Measurements from ENCODE around the gene NUP98. TPM values are rescaled to one million over a fixed set of nuclear protein-coding genes. Genes with fewer than 3 reads are reported as not detected.

NUP98 gene
- total RNA-seq, 4 donors from 2014 or later = 65.2 to 128 (median 102) TPM

DNA sequence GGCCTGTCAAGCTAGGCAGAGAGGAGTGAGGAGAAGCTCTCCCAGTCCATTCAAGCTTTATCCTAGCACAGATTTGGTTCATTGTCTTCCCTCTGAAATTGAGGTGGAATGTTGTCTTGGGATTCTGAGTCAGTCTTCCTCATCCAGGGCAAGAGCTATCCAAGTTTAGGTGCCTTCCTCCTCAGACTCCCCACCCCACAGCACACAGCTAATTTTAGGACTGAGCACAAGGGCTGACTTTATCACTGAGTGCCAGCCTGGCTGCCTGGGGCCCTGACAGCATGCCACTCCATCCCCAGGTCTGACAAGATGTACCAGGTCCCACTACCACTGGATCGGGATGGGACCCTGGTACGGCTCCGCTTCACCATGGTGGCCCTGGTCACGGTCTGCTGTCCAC lies 13.6 kb upstream of the NUP98 start:
- Histone ChIP-seq H3K4me1 (peaks cover 4 to 16% of the 10 kb centered on the region in 2 donors), H3K36me3 (no peaks in the 10 kb centered on the region), H3K9me3 (no peaks in the 10 kb centered on the region), H3K27me3 (no peaks in the 10 kb centered on the region), H3K4me3 (no peak overlapping the region), H3K27ac (peak overlapping the region; percentile 50 to 74 (median 58))
- DNase-seq (peak in 1 of 2 donors; percentile 24), ATAC-seq (peak; percentile 22 to 74)
- in situ Hi-C loops (cut with MboI; ENCODE audit: low sequenced_read_pairs in 4 of 4) = no loop called here
- intact Hi-C loops (cut with DNase I; ENCODE audit: low total_unique reads) = no loop called here
- TF ChIP-seq POLR2A (IDR thresholded peaks at IDR 0.05) = no peak
- TF ChIP-seq, protein P1, sequence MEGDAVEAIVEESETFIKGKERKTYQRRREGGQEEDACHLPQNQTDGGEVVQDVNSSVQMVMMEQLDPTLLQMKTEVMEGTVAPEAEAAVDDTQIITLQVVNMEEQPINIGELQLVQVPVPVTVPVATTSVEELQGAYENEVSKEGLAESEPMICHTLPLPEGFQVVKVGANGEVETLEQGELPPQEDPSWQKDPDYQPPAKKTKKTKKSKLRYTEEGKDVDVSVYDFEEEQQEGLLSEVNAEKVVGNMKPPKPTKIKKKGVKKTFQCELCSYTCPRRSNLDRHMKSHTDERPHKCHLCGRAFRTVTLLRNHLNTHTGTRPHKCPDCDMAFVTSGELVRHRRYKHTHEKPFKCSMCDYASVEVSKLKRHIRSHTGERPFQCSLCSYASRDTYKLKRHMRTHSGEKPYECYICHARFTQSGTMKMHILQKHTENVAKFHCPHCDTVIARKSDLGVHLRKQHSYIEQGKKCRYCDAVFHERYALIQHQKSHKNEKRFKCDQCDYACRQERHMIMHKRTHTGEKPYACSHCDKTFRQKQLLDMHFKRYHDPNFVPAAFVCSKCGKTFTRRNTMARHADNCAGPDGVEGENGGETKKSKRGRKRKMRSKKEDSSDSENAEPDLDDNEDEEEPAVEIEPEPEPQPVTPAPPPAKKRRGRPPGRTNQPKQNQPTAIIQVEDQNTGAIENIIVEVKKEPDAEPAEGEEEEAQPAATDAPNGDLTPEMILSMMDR (IDR thresholded peaks at IDR 0.05 in 4 of 5, conservative IDR thresholded peaks at IDR 0.05 in 1 of 5) = no peak

DNA sequence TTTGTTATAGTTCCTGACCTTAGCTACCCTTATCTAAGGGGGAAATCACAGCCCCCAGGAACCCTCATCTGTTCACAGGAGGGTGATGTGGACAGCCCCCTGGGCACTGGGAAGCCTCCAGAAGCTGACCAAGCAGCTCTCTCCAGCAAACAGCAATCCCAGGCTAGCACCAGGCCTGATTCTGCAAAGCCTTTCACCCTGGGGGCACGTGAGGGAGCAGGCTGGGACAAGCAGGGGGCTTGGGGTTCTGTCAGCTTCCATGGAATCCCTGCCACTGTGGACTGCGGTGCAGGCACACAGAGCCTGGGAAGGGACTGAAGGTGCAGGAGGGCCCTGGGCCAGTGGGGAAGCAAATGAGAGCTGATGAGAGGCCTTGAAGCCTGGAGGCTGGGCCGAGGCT lies 13.1 kb upstream of the NUP98 start:
- DNase-seq = no peak
- Histone ChIP-seq H3K27ac (peak overlapping the region; percentile 50 to 74 (median 58)), H3K9me3 (no peaks in the 10 kb centered on the region), H3K36me3 (no peaks in the 10 kb centered on the region), H3K27me3 (no peaks in the 10 kb centered on the region), H3K4me1 (peaks cover 4 to 16% of the 10 kb centered on the region in 2 donors), H3K4me3 (no peak overlapping the region)
- intact Hi-C loops (cut with DNase I; ENCODE audit: low total_unique reads) (no loop called here), in situ Hi-C loops (cut with MboI; ENCODE audit: low sequenced_read_pairs in 4 of 4) (no loop called here)
- ATAC-seq = no peak
- TF ChIP-seq POLR2A (IDR thresholded peaks at IDR 0.05) = no peak
- TF ChIP-seq, protein P1 (IDR thresholded peaks at IDR 0.05 in 4 of 5, conservative IDR thresholded peaks at IDR 0.05 in 1 of 5) = no peak

DNA sequence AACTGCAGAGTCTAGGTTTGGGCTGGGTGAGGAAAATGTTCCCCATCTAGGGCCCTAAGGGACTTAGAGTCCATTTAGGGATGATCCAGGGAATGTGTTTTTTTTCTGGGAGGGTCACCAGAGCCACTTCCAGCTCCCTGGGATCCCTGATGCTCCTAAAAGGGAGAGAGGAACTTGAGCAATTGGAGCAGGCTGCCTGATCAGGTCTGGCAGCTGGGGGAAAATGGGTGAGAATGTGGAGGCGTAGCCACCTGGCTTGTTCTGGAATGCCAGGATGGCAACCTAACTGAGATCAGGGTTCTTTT lies 12.2 kb upstream of the NUP98 start:
- no peaks in the 10 kb centered on the region for H3K9me3 ChIP-seq
- H3K4me3 ChIP-seq = no peak overlapping the region
- no peaks in the 10 kb centered on the region for H3K27me3 ChIP-seq
- DNase-seq (no peak), ATAC-seq (no peak)
- peaks cover 4 to 16% of the 10 kb centered on the region in 2 donors for H3K4me1 ChIP-seq
- H3K27ac ChIP-seq = peak overlapping the region in 2 of 4 donors; percentile 18 to 74
- in situ Hi-C loops (cut with MboI; ENCODE audit: low sequenced_read_pairs in 4 of 4) = no loop called here
- intact Hi-C loops (cut with DNase I; ENCODE audit: low total_unique reads) = no loop called here
- no peaks in the 10 kb centered on the region for H3K36me3 ChIP-seq
- TF ChIP-seq, protein P1 (IDR thresholded peaks at IDR 0.05 in 4 of 5, conservative IDR thresholded peaks at IDR 0.05 in 1 of 5) = no peak
- no peak for TF ChIP-seq POLR2A (IDR thresholded peaks at IDR 0.05)

DNA sequence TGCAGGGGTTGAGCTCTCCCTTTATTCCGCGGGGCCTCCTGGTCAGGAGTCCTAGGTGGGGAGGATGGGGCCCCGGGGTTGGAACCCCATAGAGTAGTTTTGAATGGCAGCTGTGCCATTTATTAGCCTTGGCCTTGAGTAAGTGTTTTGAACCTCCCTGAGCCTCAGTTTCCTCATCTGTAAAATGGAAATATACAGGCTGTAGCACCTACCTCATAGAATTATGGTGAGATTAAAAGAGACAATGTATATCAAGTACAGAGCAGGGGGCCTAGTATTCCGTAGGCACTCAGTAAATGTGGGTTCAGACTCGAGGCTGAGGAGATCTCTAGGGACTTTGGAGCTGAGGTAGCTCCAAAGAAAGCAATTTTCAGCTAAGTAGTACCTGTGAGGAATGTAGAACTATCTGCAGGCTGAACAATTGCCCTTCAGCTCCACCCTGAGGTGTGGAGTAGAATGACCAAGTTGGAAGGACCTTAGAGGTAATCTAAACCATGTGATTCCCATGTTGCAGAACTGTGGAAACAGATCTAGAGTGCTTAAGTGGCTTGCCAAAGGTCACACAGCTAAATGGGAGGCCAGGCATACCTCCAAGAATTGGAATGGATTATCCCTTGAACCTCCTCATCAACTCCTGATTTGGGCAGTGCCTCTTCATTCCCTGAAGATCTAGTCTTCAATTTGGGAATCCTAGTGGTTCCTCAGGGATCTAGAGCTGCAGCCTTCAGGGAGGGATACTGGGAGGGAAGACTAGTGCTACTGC lies 11.7 kb upstream of the NUP98 start:
- intact Hi-C loops (cut with DNase I; ENCODE audit: low total_unique reads) (no loop called here), in situ Hi-C loops (cut with MboI; ENCODE audit: low sequenced_read_pairs in 4 of 4) (no loop called here)
- H3K27ac ChIP-seq = peak overlapping the region; percentile 10 to 74 (median 59)

More for the DNA sequence above, 11.7 kb upstream of the NUP98 start:
- peaks cover 4 to 16% of the 10 kb centered on the region in 2 donors for H3K4me1 ChIP-seq
- peak; percentile 29 to 39 for DNase-seq
- no peaks in the 10 kb centered on the region for H3K27me3 ChIP-seq
- H3K4me3 ChIP-seq = peak overlapping the region; percentile 63 to 83 (median 70)
- H3K9me3 ChIP-seq = no peaks in the 10 kb centered on the region
- H3K36me3 ChIP-seq = no peaks in the 10 kb centered on the region
- TF ChIP-seq, protein P1 (IDR thresholded peaks at IDR 0.05 in 4 of 5, conservative IDR thresholded peaks at IDR 0.05 in 1 of 5) = peak in 4 of 5 experiments; percentile 20 to 31 (median 26)
- no peak for TF ChIP-seq POLR2A (IDR thresholded peaks at IDR 0.05)
- peak; percentile 73 to 87 for ATAC-seq

Measured in gastrocnemius medialis (tissue), 4 donors.